ENCODE measurements around the gene MOSPD2.

MOSPD2 gene

GRCh38 chrX:14899607-14900006, 26.4 kb downstream of the MOSPD2 start:
- DNase-seq (ENCODE audit: low spot score): no peak
- TF ChIP-seq CTCF (IDR thresholded peaks at IDR 0.05; ENCODE audit: borderline replicate concordance, control extremely low read depth, extremely low read depth, insufficient read depth, missing control alignments): no peak
- in situ Hi-C loops (cut with MboI; ENCODE audit: low sequenced_read_pairs, unreplicated experiment): no loop called here

GRCh38 chrX:14902537-14902936, 29.3 kb downstream of the MOSPD2 start:
- in situ Hi-C loops (cut with MboI; ENCODE audit: low sequenced_read_pairs, unreplicated experiment): no loop called here
- TF ChIP-seq CTCF (IDR thresholded peaks at IDR 0.05; ENCODE audit: borderline replicate concordance, control extremely low read depth, extremely low read depth, insufficient read depth, missing control alignments): no peak
- DNase-seq (ENCODE audit: low spot score): no peak

- no peak for DNase-seq (ENCODE audit: low spot score)
These were observed 30.7 kb downstream of the MOSPD2 start for GRCh38 chrX:14903891-14904290.

GRCh38 chrX:14913241-14913640, 40.0 kb downstream of the MOSPD2 start:
- TF ChIP-seq CTCF (IDR thresholded peaks at IDR 0.05; ENCODE audit: borderline replicate concordance, control extremely low read depth, extremely low read depth, insufficient read depth, missing control alignments): no peak
- in situ Hi-C loops (cut with MboI; ENCODE audit: low sequenced_read_pairs, unreplicated experiment): no loop called here
- DNase-seq (ENCODE audit: low spot score): no peak

More at GRCh38 chrX:14903891-14904290, 30.7 kb downstream of the MOSPD2 start:
- TF ChIP-seq CTCF (IDR thresholded peaks at IDR 0.05; ENCODE audit: borderline replicate concordance, control extremely low read depth, extremely low read depth, insufficient read depth, missing control alignments): no peak
- in situ Hi-C loops (cut with MboI; ENCODE audit: low sequenced_read_pairs, unreplicated experiment): no loop called here

GRCh38 chrX:14915596-14915995, 42.4 kb downstream of the MOSPD2 start:
- no peak for TF ChIP-seq CTCF (IDR thresholded peaks at IDR 0.05; ENCODE audit: borderline replicate concordance, control extremely low read depth, extremely low read depth, insufficient read depth, missing control alignments)
- in situ Hi-C loops (cut with MboI; ENCODE audit: low sequenced_read_pairs, unreplicated experiment): no loop called here

GRCh38 chrX:14916017-14916674, 42.9 kb downstream of the MOSPD2 start:
- no peak for DNase-seq (ENCODE audit: low spot score)
- in situ Hi-C loops (cut with MboI; ENCODE audit: low sequenced_read_pairs, unreplicated experiment): no loop called here
- TF ChIP-seq CTCF (IDR thresholded peaks at IDR 0.05; ENCODE audit: borderline replicate concordance, control extremely low read depth, extremely low read depth, insufficient read depth, missing control alignments): no peak

More at GRCh38 chrX:14915596-14915995, 42.4 kb downstream of the MOSPD2 start:
- no peak for DNase-seq (ENCODE audit: low spot score)

All from GM13976 (cell line).